Measurements from ENCODE around the gene DENND1A.

Gene DENND1A

GRCh38 chr9:123389698-123390097 lies 540.2 kb downstream of the DENND1A start:
- no peak for DNase-seq (ENCODE audit: low read depth)
- no peak overlapping the region for H3K4me3 ChIP-seq (ENCODE audit: low read length)
- TF ChIP-seq, protein P1, sequence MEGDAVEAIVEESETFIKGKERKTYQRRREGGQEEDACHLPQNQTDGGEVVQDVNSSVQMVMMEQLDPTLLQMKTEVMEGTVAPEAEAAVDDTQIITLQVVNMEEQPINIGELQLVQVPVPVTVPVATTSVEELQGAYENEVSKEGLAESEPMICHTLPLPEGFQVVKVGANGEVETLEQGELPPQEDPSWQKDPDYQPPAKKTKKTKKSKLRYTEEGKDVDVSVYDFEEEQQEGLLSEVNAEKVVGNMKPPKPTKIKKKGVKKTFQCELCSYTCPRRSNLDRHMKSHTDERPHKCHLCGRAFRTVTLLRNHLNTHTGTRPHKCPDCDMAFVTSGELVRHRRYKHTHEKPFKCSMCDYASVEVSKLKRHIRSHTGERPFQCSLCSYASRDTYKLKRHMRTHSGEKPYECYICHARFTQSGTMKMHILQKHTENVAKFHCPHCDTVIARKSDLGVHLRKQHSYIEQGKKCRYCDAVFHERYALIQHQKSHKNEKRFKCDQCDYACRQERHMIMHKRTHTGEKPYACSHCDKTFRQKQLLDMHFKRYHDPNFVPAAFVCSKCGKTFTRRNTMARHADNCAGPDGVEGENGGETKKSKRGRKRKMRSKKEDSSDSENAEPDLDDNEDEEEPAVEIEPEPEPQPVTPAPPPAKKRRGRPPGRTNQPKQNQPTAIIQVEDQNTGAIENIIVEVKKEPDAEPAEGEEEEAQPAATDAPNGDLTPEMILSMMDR (IDR thresholded peaks at IDR 0.05; ENCODE audit: insufficient read depth, low read depth, low read length, missing control alignments), result no peak

GRCh38 chr9:123389070-123389469 lies 540.9 kb downstream of the DENND1A start:
- TF ChIP-seq, protein P1 (IDR thresholded peaks at IDR 0.05; ENCODE audit: insufficient read depth, low read depth, low read length, missing control alignments), result no peak
- DNase-seq (ENCODE audit: low read depth), result no peak
- H3K4me3 ChIP-seq (ENCODE audit: low read length), result no peak overlapping the region

DNA sequence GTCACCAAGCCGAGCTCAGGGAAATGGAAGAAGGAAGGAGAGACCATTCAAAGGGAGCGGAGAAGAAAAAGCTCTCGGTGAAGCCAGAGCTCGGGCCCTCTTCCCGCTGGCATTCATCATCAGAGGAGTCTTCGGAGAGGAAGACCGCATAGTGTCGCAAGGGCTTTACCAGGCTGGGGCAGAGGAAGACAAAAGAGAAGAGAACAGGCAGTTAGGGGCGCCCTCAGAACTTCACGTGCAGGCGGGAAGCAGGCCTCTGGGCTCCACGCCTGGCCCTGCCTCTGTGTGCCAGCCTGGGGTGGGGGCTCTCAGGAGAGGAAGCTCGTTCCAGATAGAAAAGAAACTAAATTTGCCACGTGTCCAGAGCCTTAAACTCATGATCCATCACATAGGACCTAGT lies 542.2 kb downstream of the DENND1A start:
- H3K4me3 ChIP-seq (ENCODE audit: low read length), result no peak overlapping the region
- DNase-seq (ENCODE audit: low read depth), result no peak

DNA sequence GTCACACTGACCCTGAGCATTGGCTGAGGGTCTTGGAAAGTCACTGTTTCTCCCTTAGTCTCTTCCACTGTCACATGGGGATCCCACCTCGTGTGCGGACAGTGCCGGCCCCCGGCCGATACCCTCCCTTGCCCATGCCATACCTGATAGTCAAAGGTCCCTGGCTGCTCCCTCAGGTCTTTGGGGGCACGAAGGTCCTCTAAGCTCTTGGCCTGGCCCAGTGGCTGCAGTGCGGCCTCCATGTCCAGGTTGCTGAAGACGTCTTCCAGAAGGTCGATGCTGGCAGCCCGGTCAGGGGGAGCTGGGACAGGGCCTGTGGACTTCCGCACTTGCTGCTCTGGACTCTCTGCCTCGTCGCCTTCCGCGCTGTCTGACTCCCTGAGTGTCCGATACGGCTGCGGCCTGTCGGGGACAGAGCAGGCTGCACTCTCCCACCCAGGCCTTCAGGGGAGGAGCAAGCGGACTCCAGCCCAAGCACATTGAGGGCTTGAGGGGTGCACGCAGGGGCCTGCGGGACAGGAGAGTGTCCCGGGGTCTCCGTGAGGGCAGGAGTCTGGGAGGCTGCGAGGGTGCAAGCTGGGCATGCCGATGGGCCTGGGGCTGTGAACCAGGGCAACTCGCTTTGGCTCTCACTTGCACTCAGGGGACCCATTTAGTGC lies 546.3 kb downstream of the DENND1A start:
- TF ChIP-seq, protein P1 (IDR thresholded peaks at IDR 0.05; ENCODE audit: insufficient read depth, low read depth, low read length, missing control alignments), result no peak
- no peak for DNase-seq (ENCODE audit: low read depth)

More for the DNA sequence above, 542.2 kb downstream of the DENND1A start:
- TF ChIP-seq, protein P1 (IDR thresholded peaks at IDR 0.05; ENCODE audit: insufficient read depth, low read depth, low read length, missing control alignments), result no peak

DNA sequence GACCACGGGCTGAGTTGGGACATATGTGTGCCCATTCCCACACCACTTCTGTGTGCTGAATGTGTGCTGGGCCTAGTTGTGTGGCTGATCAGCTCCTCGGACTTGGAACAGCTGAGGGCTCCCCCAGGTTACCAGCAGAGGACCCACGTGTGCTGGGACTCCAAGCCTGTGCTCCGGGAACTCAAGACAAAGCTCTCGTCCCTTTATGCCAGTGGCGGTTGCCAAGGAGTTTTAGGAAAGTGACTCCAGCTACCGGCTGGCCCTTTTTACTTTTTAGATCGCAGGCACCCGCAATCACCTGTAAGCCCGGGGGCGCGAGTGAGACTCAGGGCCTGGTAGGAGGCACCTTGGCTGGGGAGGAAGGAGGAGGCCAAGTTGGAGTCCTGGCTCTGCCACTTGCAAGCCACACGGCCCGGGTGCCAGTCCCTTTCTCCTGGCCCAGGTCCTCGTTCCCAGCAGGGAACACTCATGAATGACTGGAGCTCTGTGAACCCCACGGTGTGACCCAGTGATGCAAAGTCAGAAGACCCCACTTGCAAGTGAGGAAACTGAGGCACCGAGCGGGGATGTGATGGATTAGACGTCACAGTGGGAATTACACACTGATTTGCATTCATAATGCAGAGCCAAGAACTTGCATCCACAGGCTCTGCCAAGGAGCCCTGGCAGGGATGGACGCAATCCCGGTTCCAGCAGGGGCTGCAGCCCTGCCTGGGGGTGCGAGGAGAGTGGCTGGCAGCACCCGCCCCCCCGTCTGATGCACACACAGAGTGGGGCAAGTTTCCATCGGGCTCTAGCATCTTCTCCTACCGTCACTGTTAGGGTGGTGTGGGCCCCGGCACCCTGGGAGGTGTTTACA lies 547.0 kb downstream of the DENND1A start:
- TF ChIP-seq, protein P1 (IDR thresholded peaks at IDR 0.05; ENCODE audit: insufficient read depth, low read depth, low read length, missing control alignments), result no peak
- no peak overlapping the region for H3K4me3 ChIP-seq (ENCODE audit: low read length)
- DNase-seq (ENCODE audit: low read depth), result no peak

More for the DNA sequence above, 546.3 kb downstream of the DENND1A start:
- no peak overlapping the region for H3K4me3 ChIP-seq (ENCODE audit: low read length)

GRCh38 chr9:123380852-123381705 lies 548.8 kb downstream of the DENND1A start:
- no peak overlapping the region for H3K4me3 ChIP-seq (ENCODE audit: low read length)
- DNase-seq (ENCODE audit: low read depth), result no peak
- TF ChIP-seq, protein P1 (IDR thresholded peaks at IDR 0.05; ENCODE audit: insufficient read depth, low read depth, low read length, missing control alignments), result no peak
